WTC11 (cell line): ENCODE data around the gene NFE2L3. TPM values are rescaled to one million over a fixed set of nuclear protein-coding genes. Genes with fewer than 3 reads are reported as not detected.

ENCODE experiments used
- ATAC-seq: fragments of 200-7000 bp; cut with Tn5 transposase; 2 replicates; pipeline ENCODE4 v1.10.0; 2021; ENCODE audit warnings: mild to moderate bottlenecking, moderate library complexity
- CTCF ChIA-PET: fragments of 300-600 bp; sonication (Branson Sonifier 250); formaldehyde crosslinking; loops from one replicate; lab custom pipeline; 2021; ENCODE audit warnings: antibody characterized with exemption; lab: Charles Lee
- POLR2A ChIA-PET: fragments of 350-600 bp; sonication (Branson Sonifier 250); formaldehyde crosslinking; loops from one replicate; lab custom pipeline; 2021; ENCODE audit warnings: antibody characterized with exemption; lab: Charles Lee
- DNase-seq: peaks from one replicate; pipeline ENCODE4 v3.0.0; 2021; ENCODE audit warnings: low spot score
- H3K27ac Mint-ChIP-seq: 2 replicates; pipeline ENCODE4 v1.8.0; 2021; ENCODE audit warnings: mixed read lengths
- H3K27me3 Mint-ChIP-seq: 2 replicates; pipeline ENCODE4 v1.8.0; 2021; ENCODE audit warnings: low read depth, mild to moderate bottlenecking, moderate library complexity, mixed read lengths
- H3K36me3 Mint-ChIP-seq: 2 replicates; pipeline ENCODE4 v1.8.0; 2021; ENCODE audit warnings: mixed read lengths
- H3K4me1 Mint-ChIP-seq: 2 replicates; pipeline ENCODE4 v1.8.0; 2022; ENCODE audit warnings: mixed read lengths
- H3K4me3 Mint-ChIP-seq: 2 replicates; pipeline ENCODE4 v1.8.0; 2021; ENCODE audit warnings: mild to moderate bottlenecking, moderate library complexity, mixed read lengths
- H3K9me3 Mint-ChIP-seq: 2 replicates; pipeline ENCODE4 v1.8.0; 2021; ENCODE audit warnings: mixed read lengths
- ATF6 ChIP-seq: sonication (generic); formaldehyde crosslinking; IDR thresholded peaks from 2 replicates; pipeline ENCODE4 v1.8.1; 2023; ENCODE audit warnings: mild to moderate bottlenecking, missing genetic modification reagents
- CBFB ChIP-seq: sonication (generic); formaldehyde crosslinking; IDR thresholded peaks from 2 replicates; pipeline ENCODE4 v1.8.1; 2022; ENCODE audit warnings: mild to moderate bottlenecking, low read depth, missing genetic modification reagents
- E2F1 ChIP-seq: sonication (generic); formaldehyde crosslinking; IDR thresholded peaks from 2 replicates; pipeline ENCODE4 v1.8.0; 2022; ENCODE audit warnings: mild to moderate bottlenecking, missing genetic modification reagents
- GRHL2 ChIP-seq: fragments of 250-450 bp; sonication (Bioruptor Pico); IDR thresholded peaks from 2 replicates; pipeline ENCODE4 v1.8.0; 2022; ENCODE audit warnings: mild to moderate bottlenecking, moderate library complexity; ENCODE audit not compliant: insufficient replicate concordance, severe bottlenecking
- MLX ChIP-seq: sonication (generic); formaldehyde crosslinking; IDR thresholded peaks from 2 replicates; pipeline ENCODE4 v1.8.1; 2023; ENCODE audit warnings: mild to moderate bottlenecking, missing genetic modification reagents, moderate library complexity
- MXD4 ChIP-seq: fragments of 250-450 bp; sonication (Bioruptor Pico); IDR thresholded peaks from 2 replicates; pipeline ENCODE4 v1.8.0; 2021; ENCODE audit warnings: mild to moderate bottlenecking, moderate library complexity, borderline replicate concordance
- MYBL2 ChIP-seq: sonication (generic); formaldehyde crosslinking; IDR thresholded peaks from 2 replicates; pipeline ENCODE4 v1.8.1; 2023; ENCODE audit warnings: mild to moderate bottlenecking, moderate library complexity, missing genetic modification reagents
- NFATC4 ChIP-seq: fragments of 250-450 bp; sonication (Bioruptor Pico); IDR thresholded peaks from 2 replicates; pipeline ENCODE4 v1.9.0; 2021; ENCODE audit warnings: mild to moderate bottlenecking
- NR1H2 ChIP-seq: sonication (generic); formaldehyde crosslinking; IDR thresholded peaks from 2 replicates; pipeline ENCODE4 v1.9.0; 2021; ENCODE audit warnings: mild to moderate bottlenecking, moderate library complexity, missing genetic modification reagents
- SMAD3 ChIP-seq: sonication (generic); formaldehyde crosslinking; IDR thresholded peaks from 2 replicates; pipeline ENCODE4 v1.8.0; 2022; ENCODE audit warnings: missing genetic modification reagents, mild to moderate bottlenecking, borderline replicate concordance
- TCF7 ChIP-seq: sonication (generic); formaldehyde crosslinking; IDR thresholded peaks from 2 replicates; pipeline ENCODE4 v1.8.0; 2022; ENCODE audit warnings: mild to moderate bottlenecking, low read depth, missing genetic modification reagents, moderate library complexity
- TEAD1 ChIP-seq: sonication (generic); formaldehyde crosslinking; IDR thresholded peaks from 2 replicates; pipeline ENCODE4 v1.8.0; 2022; ENCODE audit warnings: mild to moderate bottlenecking, missing genetic modification reagents
- TEAD4 ChIP-seq: sonication (generic); formaldehyde crosslinking; IDR thresholded peaks from 2 replicates; pipeline ENCODE4 v1.8.0; 2022; ENCODE audit warnings: mild to moderate bottlenecking, missing genetic modification reagents
- TP53 ChIP-seq: sonication (generic); formaldehyde crosslinking; IDR thresholded peaks from 2 replicates; pipeline ENCODE4 v1.8.1; 2023; ENCODE audit warnings: mild to moderate bottlenecking, missing genetic modification reagents
- USF1 ChIP-seq: sonication (generic); formaldehyde crosslinking; IDR thresholded peaks from 2 replicates; pipeline ENCODE4 v1.8.0; 2022; ENCODE audit warnings: mild to moderate bottlenecking, missing genetic modification reagents
- ZBTB21 ChIP-seq: sonication (generic); formaldehyde crosslinking; IDR thresholded peaks from 2 replicates; pipeline ENCODE4 v1.8.1; 2023; ENCODE audit warnings: mild to moderate bottlenecking, missing genetic modification reagents, borderline replicate concordance
- ZNF138 ChIP-seq: sonication (generic); formaldehyde crosslinking; conservative IDR thresholded peaks from 2 replicates; pipeline ENCODE4 v1.8.1; 2022; ENCODE audit warnings: mild to moderate bottlenecking, moderate library complexity, missing genetic modification reagents
- ZNF219 ChIP-seq: sonication (generic); formaldehyde crosslinking; IDR thresholded peaks from 2 replicates; pipeline ENCODE4 v1.8.0; 2023; ENCODE audit warnings: missing genetic modification reagents, mild to moderate bottlenecking, borderline replicate concordance
- ZNF317 ChIP-seq: sonication (generic); formaldehyde crosslinking; IDR thresholded peaks from 2 replicates; pipeline ENCODE4 v1.8.1; 2023; ENCODE audit warnings: low read depth, mild to moderate bottlenecking, moderate library complexity, missing genetic modification reagents, borderline replicate concordance
- ZNF396 ChIP-seq: fragments of 250-450 bp; sonication (Bioruptor Pico); IDR thresholded peaks from 2 replicates; pipeline ENCODE4 v1.8.0; 2021; ENCODE audit warnings: mild to moderate bottlenecking, moderate library complexity, borderline replicate concordance
- ZNF416 ChIP-seq: fragments of 250-450 bp; sonication (Bioruptor Pico); IDR thresholded peaks from 2 replicates; pipeline ENCODE4 v1.9.0; 2021; ENCODE audit warnings: mild to moderate bottlenecking, inconsistent platforms
- ZNF423 ChIP-seq: fragments of 250-450 bp; sonication (Bioruptor Pico); IDR thresholded peaks from 2 replicates; pipeline ENCODE4 v2.1.2; 2022; ENCODE audit warnings: mild to moderate bottlenecking, moderate library complexity
- ZNF425 ChIP-seq: fragments of 250-450 bp; sonication (Bioruptor Pico); conservative IDR thresholded peaks from 2 replicates; pipeline ENCODE4 v1.9.0; 2021; ENCODE audit warnings: mild to moderate bottlenecking
- total RNA-seq: library from RNA; stranded (reverse); gene quantifications from 3 replicates; pipeline ENCODE4 v1.2.3, GENCODE V29; 2021

Gene NFE2L3
- total RNA-seq, 1 experiment from 2014 or later, result 66.8 TPM

GRCh38 chr7:26153241-26153822, 1.3 kb downstream of the NFE2L3 start:
- Mint-ChIP-seq H3K27ac (peak overlapping the region; percentile 98), H3K9me3 (no peaks in the 10 kb centered on the region), H3K27me3 (no peaks in the 10 kb centered on the region; the same call in 1 of the 2 replicates), H3K4me1 (peaks cover 74% of the 10 kb centered on the region), H3K36me3 (no peaks in the 10 kb centered on the region), H3K4me3 (peak overlapping the region; percentile 89)
- POLR2A ChIA-PET, result interaction anchor here (1.8 to 3.0 kb wide), 2 partner anchors 35 kb away, joined by 15 to 18 read pairs; no protein-coding TSS in a partner anchor
- TF ChIP-seq USF1 (CRISPR knock-in tag) (0 out of 2 replicates have a peak, but pooled peaks have one; percentile 1), MYBL2 (CRISPR knock-in tag) (0 out of 2 replicates have a peak, but pooled peaks have one; percentile 22), ZNF425 (no peak), NR1H2 (CRISPR knock-in tag) (no peak)
- peak; percentile 23 for ATAC-seq
- no peak for DNase-seq
- CTCF ChIA-PET, result interaction anchor here (1.0 to 1.8 kb wide), 2 partner anchors 13 kb away, joined by 3 to 7 read pairs; no protein-coding TSS in a partner anchor

- peak overlapping the region; percentile 98 for H3K27ac Mint-ChIP-seq
- POLR2A ChIA-PET, result interaction anchor here (0.9 to 3.0 kb wide), 5 partner anchors 34 to 47 kb away, joined by 3 to 15 read pairs (median 4); partner anchors contain the start of gene CBX3
- peak overlapping the region; percentile 89 for H3K4me3 Mint-ChIP-seq
- no peaks in the 10 kb centered on the region; the same call in 1 of the 2 replicates for H3K27me3 Mint-ChIP-seq
- ATAC-seq (peak; percentile 76), DNase-seq (peak; percentile 67)
- no peaks in the 10 kb centered on the region for H3K9me3 Mint-ChIP-seq
- no peaks in the 10 kb centered on the region for H3K36me3 Mint-ChIP-seq
- CTCF ChIA-PET, result interaction anchor here (0.8 to 1.1 kb wide), 3 partner anchors 13 to 75 kb away, joined by 3 read pairs; no protein-coding TSS in a partner anchor
- peaks cover 76% of the 10 kb centered on the region for H3K4me1 Mint-ChIP-seq
- TF ChIP-seq TEAD4 (CRISPR knock-in tag), result no peak
- TF ChIP-seq ZNF396 (CRISPR knock-in tag), result no peak
- TF ChIP-seq USF1 (CRISPR knock-in tag), result no peak
- TF ChIP-seq MXD4 (CRISPR knock-in tag), result no peak
- TF ChIP-seq SMAD3 (CRISPR knock-in tag), result 0 out of 2 replicates have a peak, but pooled peaks have one; percentile 21
- no peak for TF ChIP-seq E2F1 (CRISPR knock-in tag)
- peak; percentile 15; the same call in 1 of the 2 replicates for TF ChIP-seq ZBTB21 (CRISPR knock-in tag)
- no peak for TF ChIP-seq ZNF423 (CRISPR knock-in tag)
- 0 out of 2 replicates have a peak, but pooled peaks have one; percentile 13 for TF ChIP-seq CBFB (CRISPR knock-in tag)
- no peak for TF ChIP-seq ZNF416 (CRISPR knock-in tag)
- TF ChIP-seq MLX (CRISPR knock-in tag), result no peak
- TF ChIP-seq GRHL2 (CRISPR knock-in tag), result no peak
- TF ChIP-seq TEAD1 (CRISPR knock-in tag), result no peak
- TF ChIP-seq MYBL2 (CRISPR knock-in tag), result no peak
- TF ChIP-seq ZNF138 (CRISPR knock-in tag), result no peak
- TF ChIP-seq ZNF219, result no peak
- no peak for TF ChIP-seq ZNF317 (CRISPR knock-in tag)
- no peak for TF ChIP-seq NR1H2 (CRISPR knock-in tag)
- no peak for TF ChIP-seq ATF6 (CRISPR knock-in tag)
- peak; percentile 24; the same call in 1 of the 2 replicates for TF ChIP-seq TP53
- no peak for TF ChIP-seq TCF7 (CRISPR knock-in tag)
- no peak for TF ChIP-seq NFATC4 (CRISPR knock-in tag)
Measured at GRCh38 chr7:26153823-26154783, 2.1 kb downstream of the NFE2L3 start.
